ENCODE measurements around the gene ATP6V1B1.

ATP6V1B1 gene

DNA sequence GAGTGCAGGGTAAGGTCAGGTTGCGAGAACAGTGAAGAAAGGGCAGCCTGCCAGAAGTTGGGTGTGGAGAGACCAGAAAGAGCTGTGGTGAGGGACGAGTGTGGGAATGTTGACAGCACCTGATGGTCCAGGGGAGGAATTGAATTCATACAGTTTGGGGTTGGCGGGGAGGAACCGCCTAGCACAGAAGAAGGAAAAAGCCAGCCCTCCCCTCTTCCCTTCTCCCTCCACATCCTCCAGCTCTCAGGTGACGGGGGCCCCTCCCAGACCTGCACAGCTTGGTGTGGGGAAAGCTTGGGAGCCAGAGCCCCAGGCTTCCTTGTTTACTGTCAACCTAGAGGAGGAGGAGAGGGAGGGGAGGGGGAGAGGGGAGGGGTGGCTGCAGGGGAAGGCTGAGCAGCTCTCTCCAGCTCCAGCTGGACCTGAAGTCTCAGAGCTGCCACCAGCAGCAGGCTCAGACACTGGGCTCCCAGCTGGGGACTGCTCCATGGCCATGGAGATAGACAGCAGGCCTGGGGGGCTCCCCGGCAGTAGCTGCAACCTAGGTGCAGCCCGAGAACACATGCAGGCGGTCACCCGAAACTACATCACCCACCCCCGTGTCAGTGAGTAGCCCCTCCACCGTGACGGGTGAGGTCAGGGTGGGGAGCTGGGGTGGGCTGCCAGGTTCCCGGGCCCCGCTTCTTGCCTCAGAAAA, at the start of gene ATP6V1B1:
ATP6V1B1 (plus strand) TSS at position 433 of the 697 bp plus-strand sequence; CDS start at position 488, 55 bp downstream.
- no peak within 1 kb of the TSS for H3K4me3 ChIP-seq (ENCODE audit: low read depth, low read length)
- TF ChIP-seq, protein P1, sequence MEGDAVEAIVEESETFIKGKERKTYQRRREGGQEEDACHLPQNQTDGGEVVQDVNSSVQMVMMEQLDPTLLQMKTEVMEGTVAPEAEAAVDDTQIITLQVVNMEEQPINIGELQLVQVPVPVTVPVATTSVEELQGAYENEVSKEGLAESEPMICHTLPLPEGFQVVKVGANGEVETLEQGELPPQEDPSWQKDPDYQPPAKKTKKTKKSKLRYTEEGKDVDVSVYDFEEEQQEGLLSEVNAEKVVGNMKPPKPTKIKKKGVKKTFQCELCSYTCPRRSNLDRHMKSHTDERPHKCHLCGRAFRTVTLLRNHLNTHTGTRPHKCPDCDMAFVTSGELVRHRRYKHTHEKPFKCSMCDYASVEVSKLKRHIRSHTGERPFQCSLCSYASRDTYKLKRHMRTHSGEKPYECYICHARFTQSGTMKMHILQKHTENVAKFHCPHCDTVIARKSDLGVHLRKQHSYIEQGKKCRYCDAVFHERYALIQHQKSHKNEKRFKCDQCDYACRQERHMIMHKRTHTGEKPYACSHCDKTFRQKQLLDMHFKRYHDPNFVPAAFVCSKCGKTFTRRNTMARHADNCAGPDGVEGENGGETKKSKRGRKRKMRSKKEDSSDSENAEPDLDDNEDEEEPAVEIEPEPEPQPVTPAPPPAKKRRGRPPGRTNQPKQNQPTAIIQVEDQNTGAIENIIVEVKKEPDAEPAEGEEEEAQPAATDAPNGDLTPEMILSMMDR (IDR thresholded peaks at IDR 0.05; ENCODE audit: borderline replicate concordance, insufficient read depth, low read depth, low read length), result no peak

DNA sequence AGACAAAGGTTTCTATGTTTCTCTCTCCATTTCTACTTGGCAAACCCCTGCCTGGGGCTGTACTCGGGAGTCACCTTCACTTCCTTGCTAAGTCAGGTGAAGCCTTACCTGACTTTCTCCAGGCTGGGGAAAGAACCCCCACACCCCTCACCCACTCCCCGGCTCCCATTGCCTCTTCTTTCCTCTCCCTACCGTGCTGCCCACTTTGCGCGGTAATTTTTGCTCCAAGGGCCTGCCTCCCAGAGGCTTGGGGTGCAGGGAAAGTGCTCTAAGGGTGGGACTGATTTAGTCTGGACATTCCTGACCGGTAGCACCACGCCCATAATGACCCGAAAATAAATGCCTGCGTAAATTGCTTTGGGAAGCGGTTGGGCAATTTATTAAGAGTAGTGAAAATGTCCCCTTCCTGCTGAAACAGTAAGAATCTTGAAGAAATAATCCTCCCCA, 49.1 kb upstream of the ATP6V1B1 start:
- H3K4me3 ChIP-seq (ENCODE audit: low read depth, low read length), result no peak overlapping the region
- TF ChIP-seq, protein P1 (IDR thresholded peaks at IDR 0.05; ENCODE audit: borderline replicate concordance, insufficient read depth, low read depth, low read length), result no peak

DNA sequence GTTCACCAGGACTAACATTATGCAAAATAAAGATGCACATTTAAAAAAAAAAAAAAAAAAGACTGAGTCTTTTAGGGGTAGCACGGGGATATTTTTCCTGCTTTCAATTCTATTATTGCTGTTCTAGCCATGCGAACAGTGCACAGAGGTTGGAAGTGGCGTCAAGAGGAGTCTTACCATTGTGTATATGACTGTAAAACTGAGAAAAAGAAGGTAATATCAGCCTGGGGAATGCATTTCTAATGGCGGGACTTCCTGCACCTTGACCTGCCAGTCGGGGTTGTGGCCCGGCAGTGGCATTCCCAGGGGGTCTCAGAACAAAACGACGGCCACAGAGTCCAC, 48.5 kb upstream of the ATP6V1B1 start:
- TF ChIP-seq, protein P1 (IDR thresholded peaks at IDR 0.05; ENCODE audit: borderline replicate concordance, insufficient read depth, low read depth, low read length), result no peak
- no peak overlapping the region for H3K4me3 ChIP-seq (ENCODE audit: low read depth, low read length)

DNA sequence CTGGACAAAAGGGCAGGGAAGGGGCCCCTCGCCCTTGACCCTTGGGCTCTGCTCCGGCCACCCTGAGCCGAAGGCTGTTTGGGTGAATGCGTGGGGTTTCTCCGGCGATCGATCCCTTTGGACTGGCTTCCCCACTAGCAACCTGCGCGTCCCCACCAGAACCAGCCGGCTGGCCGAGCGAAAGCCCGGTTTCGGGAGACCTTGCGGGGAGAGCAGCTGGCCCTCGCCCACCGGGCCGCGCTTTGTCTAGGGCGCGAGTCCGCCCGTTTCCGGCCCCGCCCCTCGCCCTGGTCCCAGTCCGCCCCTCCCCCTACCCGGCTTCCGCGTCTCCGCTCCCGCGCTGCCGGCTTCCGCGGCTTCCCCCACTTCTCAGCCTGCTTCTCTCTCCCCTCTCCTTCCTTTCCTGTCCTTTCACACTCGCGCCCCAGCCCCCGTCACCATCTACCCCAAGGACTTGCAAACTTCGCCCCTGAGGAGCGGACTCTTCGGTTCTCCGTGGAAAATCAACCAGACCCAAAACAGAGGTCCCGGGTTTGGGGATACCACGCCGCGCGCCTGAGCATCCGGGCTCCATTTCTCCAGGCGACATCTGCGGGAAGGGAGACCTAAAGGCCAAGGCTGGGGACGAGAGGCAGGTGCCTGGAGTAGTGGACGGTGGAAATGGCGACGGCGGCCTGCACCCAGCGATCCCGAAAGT, 48.0 kb upstream of the ATP6V1B1 start:
- H3K4me3 ChIP-seq (ENCODE audit: low read depth, low read length), result no peak overlapping the region
- TF ChIP-seq, protein P1 (IDR thresholded peaks at IDR 0.05; ENCODE audit: borderline replicate concordance, insufficient read depth, low read depth, low read length), result no peak

DNA sequence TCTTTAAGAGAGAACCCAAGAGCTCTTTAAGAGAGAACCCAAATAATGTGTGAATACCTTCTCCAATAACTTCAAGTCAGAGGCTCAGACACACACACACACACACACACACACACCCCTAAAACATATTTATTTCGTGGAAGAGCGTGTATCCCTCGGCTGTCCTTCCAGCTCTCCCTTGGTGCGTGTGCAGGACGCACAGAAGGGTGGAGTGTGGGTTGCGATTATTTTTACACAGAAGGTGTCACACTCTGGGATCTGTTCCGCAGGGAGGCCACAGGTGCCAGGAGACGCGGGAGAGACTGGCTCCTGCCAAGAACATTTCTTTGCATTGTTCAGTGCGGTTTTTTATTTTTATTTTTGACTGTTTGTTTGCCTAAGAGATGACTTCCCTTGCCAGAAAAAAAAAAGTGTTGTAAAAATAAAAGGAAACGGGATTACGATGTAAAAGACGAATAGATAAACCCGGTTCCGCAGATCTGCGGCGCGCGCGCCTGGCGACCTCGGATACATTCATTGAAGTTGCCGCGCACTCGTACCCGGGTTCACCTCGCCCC, 47.3 kb upstream of the ATP6V1B1 start:
- TF ChIP-seq, protein P1 (IDR thresholded peaks at IDR 0.05; ENCODE audit: borderline replicate concordance, insufficient read depth, low read depth, low read length), result no peak
- H3K4me3 ChIP-seq (ENCODE audit: low read depth, low read length), result no peak overlapping the region

DNA sequence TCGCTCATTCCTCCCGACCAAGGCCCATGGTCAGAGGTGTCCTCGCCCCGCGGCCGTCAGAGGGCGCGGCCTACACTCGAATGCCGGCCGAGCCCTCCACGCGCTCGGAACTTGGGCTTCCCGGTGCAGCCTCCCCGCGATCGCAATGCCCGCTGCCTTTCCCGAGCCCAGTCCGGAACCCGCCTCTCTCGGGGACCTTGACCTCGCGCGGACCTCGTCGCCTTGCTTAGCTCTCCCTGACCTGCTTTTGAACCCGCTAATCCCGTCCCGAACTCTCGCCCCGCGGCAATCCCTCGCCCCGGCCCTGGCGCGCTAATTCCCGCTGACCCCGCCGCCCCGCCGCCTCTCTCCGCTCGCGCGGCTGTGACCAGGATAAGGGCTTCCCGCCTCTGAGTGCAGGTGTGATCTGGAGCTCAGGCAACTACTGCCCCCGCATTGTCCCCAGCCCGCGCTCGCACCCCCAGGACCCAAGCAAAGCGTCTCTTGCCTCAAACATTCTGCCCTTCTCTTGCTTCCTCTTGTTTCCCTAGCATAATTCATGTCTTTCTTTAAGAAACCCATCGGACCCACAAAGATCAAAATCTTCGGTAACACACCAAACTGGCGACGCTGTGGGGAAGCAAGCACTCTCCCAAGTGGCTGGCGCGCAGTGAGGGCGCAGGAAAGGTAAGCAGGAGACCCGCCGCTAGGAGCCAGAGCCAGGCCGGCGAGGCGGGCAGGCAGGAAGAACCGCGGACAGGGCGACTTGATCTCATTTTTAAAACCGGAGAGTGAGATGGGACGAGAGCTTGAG, 46.6 kb upstream of the ATP6V1B1 start:
- TF ChIP-seq, protein P1 (IDR thresholded peaks at IDR 0.05; ENCODE audit: borderline replicate concordance, insufficient read depth, low read depth, low read length), result no peak
- no peak overlapping the region for H3K4me3 ChIP-seq (ENCODE audit: low read depth, low read length)

Data from GM12875 (cell line).